Duodenal mucosa (tissue), 2 donors: ENCODE results near the gene CABP4.
A peak's percentile ranks its signal among the peaks of the same experiment; 100 is the strongest.

Source experiments
- H3K27ac ChIP-seq: one replicate; pipeline ENCODE4 v1.7.0; 2013; ENCODE audit warnings: low read depth, low read length
- H3K27me3 ChIP-seq, 2 donors: one replicate each; pipeline ENCODE4 v1.7.0; 2013; ENCODE audit warnings: low read length in 2 of 2, control low read depth in 1 of 2; ENCODE audit not compliant: insufficient read depth in 2 of 2, control insufficient read depth in 1 of 2
- H3K36me3 ChIP-seq, 2 donors: one replicate each; pipeline ENCODE4 v1.7.0; 2013; ENCODE audit warnings: low read length in 2 of 2, control low read depth in 1 of 2; ENCODE audit not compliant: insufficient read depth in 2 of 2, control insufficient read depth in 1 of 2
- H3K4me1 ChIP-seq, 2 donors: one replicate each; pipeline ENCODE4 v1.7.0; 2013; ENCODE audit warnings: low read length in 2 of 2, control low read depth in 1 of 2; ENCODE audit not compliant: insufficient read depth in 2 of 2, control insufficient read depth in 1 of 2
- H3K4me3 ChIP-seq, 2 donors: one replicate each; pipeline ENCODE4 v1.7.0; 2013; ENCODE audit warnings: low read length in 2 of 2, low read depth in 1 of 2
- H3K9ac ChIP-seq, 2 donors: one replicate each; pipeline ENCODE4 v1.7.0; 2013; ENCODE audit warnings: low read length in 2 of 2, low read depth in 1 of 2
- H3K9me3 ChIP-seq, 2 donors: one replicate each; pipeline ENCODE4 v1.7.0; 2013; ENCODE audit warnings: low read length in 2 of 2, control low read depth in 1 of 2; ENCODE audit not compliant: control insufficient read depth in 1 of 2

Gene CABP4

GRCh38 chr11:67436459-67437081 lies 18.6 kb upstream of the CABP4 start:
- Histone ChIP-seq H3K9ac (no peak overlapping the region), H3K4me3 (peak overlapping the region; percentile 43 to 64), H3K9me3 (no peaks in the 10 kb centered on the region), H3K36me3 (peaks cover 27 to 70% of the 10 kb centered on the region in 2 donors), H3K27me3 (no peaks in the 10 kb centered on the region), H3K4me1 (peaks cover 5 to 33% of the 10 kb centered on the region in 2 donors), H3K27ac (peak overlapping the region; percentile 25)

- Histone ChIP-seq H3K9me3 (no peaks in the 10 kb centered on the region), H3K9ac (peak within 1 kb of the TSS; percentile 43 to 48), H3K4me1 (peaks cover 9 to 37% of the 10 kb centered on the region in 2 donors), H3K4me3 (peak within 1 kb of the TSS; percentile 58 to 68), H3K27ac (peak within 1 kb of the TSS; percentile 42), H3K27me3 (no peaks in the 10 kb centered on the region), H3K36me3 (peaks cover 27 to 69% of the 10 kb centered on the region in 2 donors)
Observed at GRCh38 chr11:67437082-67437808, 17.9 kb upstream of the CABP4 start, which contains the start of gene PTPRCAP. TSS of gene PTPRCAP (minus strand) at chr11:67437682. CDS start at chr11:67437619, 63 bp downstream.

GRCh38 chr11:67437809-67438157 lies 17.4 kb upstream of the CABP4 start:
- no peaks in the 10 kb centered on the region for H3K9me3 ChIP-seq
- peak overlapping the region; percentile 20 for H3K27ac ChIP-seq
- peaks cover 23 to 64% of the 10 kb centered on the region in 2 donors for H3K36me3 ChIP-seq
- peak overlapping the region; percentile 43 to 48 for H3K9ac ChIP-seq
- H3K27me3 ChIP-seq: no peaks in the 10 kb centered on the region
- peak overlapping the region; percentile 58 to 68 for H3K4me3 ChIP-seq
- peaks cover 13 to 42% of the 10 kb centered on the region in 2 donors for H3K4me1 ChIP-seq

GRCh38 chr11:67438158-67438902 lies 16.8 kb upstream of the CABP4 start:
- H3K9ac ChIP-seq: peak overlapping the region in 1 of 2 donors; percentile 48
- H3K36me3 ChIP-seq: peaks cover 20 to 58% of the 10 kb centered on the region in 2 donors
- H3K4me1 ChIP-seq: peaks cover 13 to 42% of the 10 kb centered on the region in 2 donors
- H3K9me3 ChIP-seq: no peaks in the 10 kb centered on the region
- peak overlapping the region; percentile 20 for H3K27ac ChIP-seq
- no peaks in the 10 kb centered on the region for H3K27me3 ChIP-seq
- H3K4me3 ChIP-seq: peak overlapping the region; percentile 58 to 68

- Histone ChIP-seq H3K4me1 (peaks cover 13 to 46% of the 10 kb centered on the region in 2 donors), H3K9me3 (no peaks in the 10 kb centered on the region), H3K27me3 (no peaks in the 10 kb centered on the region), H3K27ac (no peak overlapping the region), H3K4me3 (no peak overlapping the region), H3K9ac (no peak overlapping the region), H3K36me3 (peaks cover 8 to 46% of the 10 kb centered on the region in 2 donors)
Observed at GRCh38 chr11:67439321-67440228, 15.6 kb upstream of the CABP4 start.

GRCh38 chr11:67440229-67441097 lies 14.7 kb upstream of the CABP4 start:
- H3K4me3 ChIP-seq: no peak overlapping the region
- H3K36me3 ChIP-seq: peaks cover 6 to 37% of the 10 kb centered on the region in 2 donors
- H3K27ac ChIP-seq: no peak overlapping the region
- H3K4me1 ChIP-seq: peaks cover 21 to 44% of the 10 kb centered on the region in 2 donors
- H3K27me3 ChIP-seq: no peaks in the 10 kb centered on the region
- no peaks in the 10 kb centered on the region for H3K9me3 ChIP-seq
- H3K9ac ChIP-seq: no peak overlapping the region

- Histone ChIP-seq H3K4me3 (no peak overlapping the region), H3K9me3 (no peaks in the 10 kb centered on the region), H3K4me1 (peaks cover 21 to 38% of the 10 kb centered on the region in 2 donors), H3K9ac (no peak overlapping the region), H3K36me3 (peaks cover 4 to 32% of the 10 kb centered on the region in 2 donors), H3K27me3 (no peaks in the 10 kb centered on the region), H3K27ac (no peak overlapping the region)
Observed at GRCh38 chr11:67441098-67441563, 14.0 kb upstream of the CABP4 start.

- Histone ChIP-seq H3K9ac (peak overlapping the region; percentile 74 to 92), H3K9me3 (no peaks in the 10 kb centered on the region), H3K4me3 (peak overlapping the region; percentile 79 to 85), H3K27ac (no peak overlapping the region), H3K27me3 (no peaks in the 10 kb centered on the region), H3K4me1 (peaks cover 21 to 33% of the 10 kb centered on the region in 2 donors), H3K36me3 (peaks cover 4 to 32% of the 10 kb centered on the region in 2 donors)
Observed at GRCh38 chr11:67441731-67442351, 13.3 kb upstream of the CABP4 start.
